K562 (cell line): ENCODE results near the gene A1BG. TPM values are rescaled to one million over a fixed set of nuclear protein-coding genes. Genes with fewer than 3 reads are reported as not detected.

ENCODE experiments used
- CBX5 ChIP-seq: IDR thresholded peaks from 2 replicates; pipeline ENCODE4 v1.6.1; 2014; ENCODE audit warnings: low read depth, borderline replicate concordance
- CHD4 ChIP-seq: fragments of 200-600 bp; sonication (generic); IDR thresholded peaks from 3 replicates; pipeline ENCODE4 v1.6.1; 2012; ENCODE audit warnings: low read depth, mild to moderate bottlenecking, mixed read lengths, low read length, inconsistent platforms; ENCODE audit not compliant: insufficient read depth, insufficient replicate concordance, poor library complexity, severe bottlenecking
- CREBBP ChIP-seq: IDR thresholded peaks from one replicate; pipeline ENCODE4 v1.6.1; 2012; ENCODE audit warnings: low read depth, mild to moderate bottlenecking, control low read depth, inconsistent platforms, low read length
- MLX ChIP-seq, 2 experiments: fragments of 450-650 bp in 1 of 2; sonication (generic) in 1 of 2; formaldehyde crosslinking; conservative IDR thresholded peaks; 2 replicates each; pipeline versions ENCODE4 v1.4.0 to v1.8.1; 2020 to 2022; ENCODE audit warnings: mild to moderate bottlenecking in 1 of 2, missing genetic modification reagents in 1 of 2
- POLR2B ChIP-seq: fragments of 450-650 bp; IDR thresholded peaks from 2 replicates; pipeline ENCODE4 v1.6.1; 2018; ENCODE audit warnings: low read depth; ENCODE audit not compliant: partially characterized antibody
- RHOXF2B ChIP-seq: fragments of 250-450 bp; sonication (Bioruptor Pico); conservative IDR thresholded peaks from 2 replicates; pipeline ENCODE4 v1.5.1; 2021
- SIN3A ChIP-seq, 2 experiments: fragments of 150-350 bp in 1 of 2; IDR thresholded peaks; 2 replicates each; pipeline ENCODE4 v1.6.1; 2011 to 2016; ENCODE audit warnings: borderline replicate concordance in 2 of 2, low read depth in 2 of 2, low read length in 2 of 2, mild to moderate bottlenecking in 2 of 2, moderate library complexity in 2 of 2; ENCODE audit not compliant: control insufficient read depth in 1 of 2
- SMARCA4 ChIP-seq: fragments of 450-650 bp; IDR thresholded peaks from 2 replicates; pipeline ENCODE4 v1.6.1; 2016
- SREBF2 ChIP-seq: sonication (generic); formaldehyde crosslinking; IDR thresholded peaks from 2 replicates; pipeline ENCODE4 v1.4.0; 2020; ENCODE audit warnings: mild to moderate bottlenecking, missing genetic modification reagents
- SRSF7 ChIP-seq: fragments of 200-400 bp; formaldehyde crosslinking; optimal IDR thresholded peaks from 2 replicates; pipeline ENCODE3; 2017; ENCODE audit warnings: mild to moderate bottlenecking, low read depth, low read length
- ZC3H4 ChIP-seq: sonication (generic); formaldehyde crosslinking; IDR thresholded peaks from 2 replicates; pipeline ENCODE4 v1.9.0; 2021; ENCODE audit warnings: missing genetic modification reagents, borderline replicate concordance
- ZNF121 ChIP-seq: sonication (generic); formaldehyde crosslinking; conservative IDR thresholded peaks from 2 replicates; pipeline ENCODE4 v1.8.0; 2022; ENCODE audit warnings: missing genetic modification reagents
- ZNF239 ChIP-seq: fragments of 250-450 bp; sonication (Bioruptor Pico); IDR thresholded peaks from 2 replicates; pipeline ENCODE4 v1.4.0; 2020; ENCODE audit warnings: mild to moderate bottlenecking
- polyA plus RNA-seq, 8 experiments: library from polyadenylated mRNA; depleted of rRNA in 4 of 8; stranded (reverse) in 5 of 8; unstranded in 3 of 8; fragments of >200 nt; fragmentation: Nextera tagmentation in 2 of 8; fragmentation: Illumina TruSeq in 1 of 8; extraction: Ambion mirVana in 2 of 8; extraction: Trizol in 1 of 8; gene quantifications; 2 replicates each; pipeline versions ENCODE4 v1.2.1 to v1.2.3, GENCODE V29; 2011 to 2014; ENCODE audit warnings: inconsistent platforms in 1 of 8, missing spikeins in 1 of 8
- total RNA-seq, 7 experiments: library from RNA; depleted of rRNA in 6 of 7; stranded (reverse); fragments of >200 nt in 6 of 7; fragmentation: Illumina TruSeq in 2 of 7; extraction: Trizol in 2 of 7; gene quantifications; 2 replicates each; pipeline versions ENCODE4 v1.2.1 to v1.2.3, GENCODE V29; 2011 to 2021; ENCODE audit warnings: low replicate concordance in 1 of 7
- TF ChIP-seq, protein P1 (sequence below): sonication (generic); formaldehyde crosslinking; IDR thresholded peaks from 2 replicates; pipeline ENCODE4 v1.8.1; 2023; ENCODE audit warnings: mild to moderate bottlenecking, missing genetic modification reagents
- TF ChIP-seq, protein P2 (sequence below): fragments of 250-450 bp; sonication (Bioruptor Pico); IDR thresholded peaks from 2 replicates; pipeline ENCODE4 v1.5.0; 2022; ENCODE audit warnings: mild to moderate bottlenecking
- TF ChIP-seq, protein P3 (sequence below): fragments of 150-350 bp; IDR thresholded peaks from 2 replicates; pipeline ENCODE4 v1.6.1; 2014; ENCODE audit warnings: low read depth, mild to moderate bottlenecking, low read length, borderline replicate concordance

A1BG gene
- total and polyA plus RNA-seq, 9 of the 15 experiments (the other 6 are each of a cell fraction or from before 2014, with no cell fraction given), result 0.10 to 19.8 (median 2.6) TPM

- TF ChIP-seq, protein P1, sequence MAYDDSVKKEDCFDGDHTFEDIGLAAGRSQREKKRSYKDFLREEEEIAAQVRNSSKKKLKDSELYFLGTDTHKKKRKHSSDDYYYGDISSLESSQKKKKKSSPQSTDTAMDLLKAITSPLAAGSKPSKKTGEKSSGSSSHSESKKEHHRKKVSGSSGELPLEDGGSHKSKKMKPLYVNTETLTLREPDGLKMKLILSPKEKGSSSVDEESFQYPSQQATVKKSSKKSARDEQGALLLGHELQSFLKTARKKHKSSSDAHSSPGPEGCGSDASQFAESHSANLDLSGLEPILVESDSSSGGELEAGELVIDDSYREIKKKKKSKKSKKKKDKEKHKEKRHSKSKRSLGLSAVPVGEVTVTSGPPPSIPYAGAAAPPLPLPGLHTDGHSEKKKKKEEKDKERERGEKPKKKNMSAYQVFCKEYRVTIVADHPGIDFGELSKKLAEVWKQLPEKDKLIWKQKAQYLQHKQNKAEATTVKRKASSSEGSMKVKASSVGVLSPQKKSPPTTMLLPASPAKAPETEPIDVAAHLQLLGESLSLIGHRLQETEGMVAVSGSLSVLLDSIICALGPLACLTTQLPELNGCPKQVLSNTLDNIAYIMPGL, result no peak
- TF ChIP-seq CHD4, result no peak
- TF ChIP-seq SRSF7, result no peak
- no peak for TF ChIP-seq MLX (CRISPR knock-in tag; conservative IDR thresholded peaks at IDR 0.05)
- no peak for TF ChIP-seq CREBBP
- TF ChIP-seq ZC3H4 (CRISPR knock-in tag), result no peak
- TF ChIP-seq POLR2B, result peak; percentile 69
- TF ChIP-seq CBX5, result no peak
- TF ChIP-seq SIN3A (IDR thresholded peaks at IDR 0.05; ENCODE audit: borderline replicate concordance in 2 of 2, control insufficient read depth in 1 of 2, low read depth in 2 of 2, low read length in 2 of 2), result no peak
- TF ChIP-seq ZNF239 (CRISPR knock-in tag), result no peak
- TF ChIP-seq SMARCA4, result no peak
- TF ChIP-seq SREBF2 (CRISPR knock-in tag), result no peak
- TF ChIP-seq, protein P2, sequence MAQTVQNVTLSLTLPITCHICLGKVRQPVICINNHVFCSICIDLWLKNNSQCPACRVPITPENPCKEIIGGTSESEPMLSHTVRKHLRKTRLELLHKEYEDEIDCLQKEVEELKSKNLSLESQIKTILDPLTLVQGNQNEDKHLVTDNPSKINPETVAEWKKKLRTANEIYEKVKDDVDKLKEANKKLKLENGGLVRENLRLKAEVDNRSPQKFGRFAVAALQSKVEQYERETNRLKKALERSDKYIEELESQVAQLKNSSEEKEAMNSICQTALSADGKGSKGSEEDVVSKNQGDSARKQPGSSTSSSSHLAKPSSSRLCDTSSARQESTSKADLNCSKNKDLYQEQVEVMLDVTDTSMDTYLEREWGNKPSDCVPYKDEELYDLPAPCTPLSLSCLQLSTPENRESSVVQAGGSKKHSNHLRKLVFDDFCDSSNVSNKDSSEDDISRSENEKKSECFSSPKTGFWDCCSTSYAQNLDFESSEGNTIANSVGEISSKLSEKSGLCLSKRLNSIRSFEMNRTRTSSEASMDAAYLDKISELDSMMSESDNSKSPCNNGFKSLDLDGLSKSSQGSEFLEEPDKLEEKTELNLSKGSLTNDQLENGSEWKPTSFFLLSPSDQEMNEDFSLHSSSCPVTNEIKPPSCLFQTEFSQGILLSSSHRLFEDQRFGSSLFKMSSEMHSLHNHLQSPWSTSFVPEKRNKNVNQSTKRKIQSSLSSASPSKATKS (CRISPR knock-in tag), result 0 out of 2 replicates have a peak, but pooled peaks have one; percentile 45
- TF ChIP-seq, protein P3, sequence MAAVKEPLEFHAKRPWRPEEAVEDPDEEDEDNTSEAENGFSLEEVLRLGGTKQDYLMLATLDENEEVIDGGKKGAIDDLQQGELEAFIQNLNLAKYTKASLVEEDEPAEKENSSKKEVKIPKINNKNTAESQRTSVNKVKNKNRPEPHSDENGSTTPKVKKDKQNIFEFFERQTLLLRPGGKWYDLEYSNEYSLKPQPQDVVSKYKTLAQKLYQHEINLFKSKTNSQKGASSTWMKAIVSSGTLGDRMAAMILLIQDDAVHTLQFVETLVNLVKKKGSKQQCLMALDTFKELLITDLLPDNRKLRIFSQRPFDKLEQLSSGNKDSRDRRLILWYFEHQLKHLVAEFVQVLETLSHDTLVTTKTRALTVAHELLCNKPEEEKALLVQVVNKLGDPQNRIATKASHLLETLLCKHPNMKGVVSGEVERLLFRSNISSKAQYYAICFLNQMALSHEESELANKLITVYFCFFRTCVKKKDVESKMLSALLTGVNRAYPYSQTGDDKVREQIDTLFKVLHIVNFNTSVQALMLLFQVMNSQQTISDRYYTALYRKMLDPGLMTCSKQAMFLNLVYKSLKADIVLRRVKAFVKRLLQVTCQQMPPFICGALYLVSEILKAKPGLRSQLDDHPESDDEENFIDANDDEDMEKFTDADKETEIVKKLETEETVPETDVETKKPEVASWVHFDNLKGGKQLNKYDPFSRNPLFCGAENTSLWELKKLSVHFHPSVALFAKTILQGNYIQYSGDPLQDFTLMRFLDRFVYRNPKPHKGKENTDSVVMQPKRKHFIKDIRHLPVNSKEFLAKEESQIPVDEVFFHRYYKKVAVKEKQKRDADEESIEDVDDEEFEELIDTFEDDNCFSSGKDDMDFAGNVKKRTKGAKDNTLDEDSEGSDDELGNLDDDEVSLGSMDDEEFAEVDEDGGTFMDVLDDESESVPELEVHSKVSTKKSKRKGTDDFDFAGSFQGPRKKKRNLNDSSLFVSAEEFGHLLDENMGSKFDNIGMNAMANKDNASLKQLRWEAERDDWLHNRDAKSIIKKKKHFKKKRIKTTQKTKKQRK, result no peak
- no peak for TF ChIP-seq ZNF121 (CRISPR knock-in tag)
- no peak for TF ChIP-seq RHOXF2B (CRISPR knock-in tag)
Observed at GRCh38 chr19:58395220-58395978, 42.1 kb upstream of the A1BG start, which contains the start of gene RNF225 (continued).
